OCI-LY1 (cell line): ENCODE measurements around the gene EXOC6.

ENCODE experiments used
- H2AFZ ChIP-seq: fragments of 200-600 bp; sonication (generic), shearing (Covaris generic); 2 replicates; pipeline ENCODE4 v1.6.0; 2014; ENCODE audit warnings: antibody characterized with exemption, mild to moderate bottlenecking, low read length
- H3F3A ChIP-seq: fragments of 200-600 bp; sonication (generic), shearing (Covaris generic); 2 replicates; pipeline ENCODE4 v1.6.0; 2014; ENCODE audit warnings: mild to moderate bottlenecking, antibody characterized with exemption, low read length, moderate library complexity; ENCODE audit not compliant: insufficient read depth
- H3K27ac ChIP-seq: fragments of 200-600 bp; sonication (generic); 2 replicates; pipeline ENCODE4 v1.5.1; 2014; ENCODE audit warnings: low read length, mixed run types, mild to moderate bottlenecking, low read depth; ENCODE audit not compliant: poor library complexity, severe bottlenecking
- H3K27me3 ChIP-seq: fragments of 200-600 bp; sonication (generic); 2 replicates; pipeline ENCODE4 v1.6.0; 2014; ENCODE audit warnings: antibody characterized with exemption, mild to moderate bottlenecking, low read length, moderate library complexity; ENCODE audit not compliant: insufficient read depth
- H3K36me3 ChIP-seq: fragments of 200-600 bp; sonication (generic); 2 replicates; pipeline ENCODE4 v1.6.1; 2014; ENCODE audit warnings: mild to moderate bottlenecking, antibody characterized with exemption, low read length, moderate library complexity, mixed read lengths; ENCODE audit not compliant: insufficient read depth
- H3K4me1 ChIP-seq: fragments of 200-600 bp; sonication (generic); 2 replicates; pipeline ENCODE4 v1.5.1; 2014; ENCODE audit warnings: mild to moderate bottlenecking, low read length, moderate library complexity; ENCODE audit not compliant: insufficient read depth, severe bottlenecking
- H3K4me2 ChIP-seq: fragments of 200-600 bp; sonication (generic), shearing (Covaris generic); 2 replicates; pipeline ENCODE4 v1.6.1; 2014; ENCODE audit warnings: low read length
- H3K4me3 ChIP-seq: fragments of 200-600 bp; sonication (generic); 2 replicates; pipeline ENCODE4 v1.5.1; 2014; ENCODE audit warnings: low read length, low read depth, mild to moderate bottlenecking, mixed read lengths; ENCODE audit not compliant: poor library complexity, severe bottlenecking
- H3K79me2 ChIP-seq: fragments of 200-600 bp; shearing (Covaris generic); 2 replicates; pipeline ENCODE4 v1.6.1; 2016; ENCODE audit warnings: mixed run types, low read length, mixed read lengths; ENCODE audit not compliant: insufficient read depth
- H3K9ac ChIP-seq: fragments of 200-600 bp; sonication (generic), shearing (Covaris generic); 2 replicates; pipeline ENCODE4 v1.6.1; 2014; ENCODE audit warnings: mild to moderate bottlenecking, low read length, mixed read lengths
- H3K9me2 ChIP-seq: fragments of 200-600 bp; sonication (generic), shearing (Covaris generic); 2 replicates; pipeline ENCODE4 v1.6.1; 2014; ENCODE audit warnings: low read depth, mild to moderate bottlenecking, low read length, mixed read lengths
- H3K9me3 ChIP-seq: fragments of 200-600 bp; shearing (Covaris generic); 2 replicates; pipeline ENCODE4 v1.6.1; 2014; ENCODE audit warnings: low read length, mixed read lengths
- H4K20me1 ChIP-seq: fragments of 200-600 bp; sonication (generic), shearing (Covaris generic); 2 replicates; pipeline ENCODE4 v1.6.0; 2016; ENCODE audit warnings: mild to moderate bottlenecking, low read length; ENCODE audit not compliant: insufficient read depth
- CTCF ChIP-seq: fragments of 200-600 bp; sonication (generic), shearing (Covaris generic); IDR thresholded peaks from 2 replicates; pipeline ENCODE4 v1.5.1; 2017; ENCODE audit warnings: mild to moderate bottlenecking, antibody characterized with exemption, low read length, moderate library complexity, mixed read lengths
- EZH2 ChIP-seq: fragments of 200-600 bp; sonication (generic), shearing (Covaris generic); IDR thresholded peaks from 2 replicates; pipeline ENCODE4 v1.8.0; 2017; ENCODE audit warnings: borderline replicate concordance, mixed run types, mild to moderate bottlenecking, antibody characterized with exemption, low read length, moderate library complexity, mixed read lengths

EXOC6 gene

GRCh38 chr10:92876509-92877036 is 28.3 kb downstream of the EXOC6 start:
- H2AFZ ChIP-seq = no peak overlapping the region
- H3K36me3 ChIP-seq = no peaks in the 10 kb centered on the region
- H3K9me3 ChIP-seq = no peaks in the 10 kb centered on the region
- H3K9me2 ChIP-seq = no peaks in the 10 kb centered on the region
- H3F3A ChIP-seq = no peaks in the 10 kb centered on the region
- no peaks in the 10 kb centered on the region for H4K20me1 ChIP-seq
- no peaks in the 10 kb centered on the region for H3K27me3 ChIP-seq
- peaks cover 4% of the 10 kb centered on the region for H3K4me1 ChIP-seq
- no peak overlapping the region for H3K4me3 ChIP-seq
- no peak overlapping the region for H3K9ac ChIP-seq
- H3K27ac ChIP-seq = no peak overlapping the region
- no peaks in the 10 kb centered on the region for H3K79me2 ChIP-seq
- no peak for TF ChIP-seq CTCF
- no peak for TF ChIP-seq EZH2
- H3K4me2 ChIP-seq = no peak overlapping the region

GRCh38 chr10:92880233-92880861 is 32.0 kb downstream of the EXOC6 start:
- H3K9ac ChIP-seq = no peak overlapping the region
- no peaks in the 10 kb centered on the region for H3K79me2 ChIP-seq
- peaks cover 4% of the 10 kb centered on the region for H3K4me1 ChIP-seq
- H3K9me3 ChIP-seq = no peaks in the 10 kb centered on the region
- no peak for TF ChIP-seq EZH2
- peak; percentile 49 for TF ChIP-seq CTCF
- H3K9me2 ChIP-seq = no peaks in the 10 kb centered on the region
- no peaks in the 10 kb centered on the region for H3K27me3 ChIP-seq
- H4K20me1 ChIP-seq = no peaks in the 10 kb centered on the region
- H3F3A ChIP-seq = no peaks in the 10 kb centered on the region
- no peak overlapping the region for H3K4me2 ChIP-seq
- H3K36me3 ChIP-seq = no peaks in the 10 kb centered on the region
- H2AFZ ChIP-seq = no peak overlapping the region
- no peak overlapping the region for H3K27ac ChIP-seq
- H3K4me3 ChIP-seq = no peak overlapping the region

GRCh38 chr10:92880917-92881316 is 32.6 kb downstream of the EXOC6 start:
- Histone ChIP-seq H3K27me3 (no peaks in the 10 kb centered on the region), H3K4me3 (no peak overlapping the region), H2AFZ (no peak overlapping the region), H3F3A (no peaks in the 10 kb centered on the region), H3K27ac (no peak overlapping the region), H3K36me3 (no peaks in the 10 kb centered on the region), H3K4me2 (no peak overlapping the region), H3K9me2 (no peaks in the 10 kb centered on the region), H3K9ac (no peak overlapping the region), H4K20me1 (no peaks in the 10 kb centered on the region), H3K9me3 (no peaks in the 10 kb centered on the region), H3K79me2 (no peaks in the 10 kb centered on the region), H3K4me1 (peaks cover 4% of the 10 kb centered on the region)
- TF ChIP-seq EZH2 (no peak), CTCF (no peak)
